Liver (tissue), 9 donors: ENCODE measurements around the gene SNX9. TPM values are rescaled to one million over a fixed set of nuclear protein-coding genes. Genes with fewer than 3 reads are reported as not detected.

Source experiments
- DNase-seq: peaks from one replicate; pipeline ENCODE4 v3.0.0-alpha.2; 2017; ENCODE audit warnings: low spot score
- H3K27ac ChIP-seq, 2 donors: one replicate each; pipeline ENCODE4 v1.7.0; 2013; ENCODE audit warnings: inconsistent platforms in 2 of 2, low read length in 2 of 2, control low read depth in 1 of 2, low read depth in 1 of 2, mild to moderate bottlenecking in 1 of 2
- H3K27me3 ChIP-seq, 4 donors: one replicate each; pipeline versions ENCODE4 v1.6.1 to v1.7.0; 2013; ENCODE audit warnings: low read length in 3 of 4, inconsistent platforms in 1 of 4, mild to moderate bottlenecking in 1 of 4, moderate library complexity in 1 of 4; ENCODE audit not compliant: control insufficient read depth in 4 of 4, insufficient read depth in 4 of 4
- H3K36me3 ChIP-seq, 4 donors: one replicate each; pipeline versions ENCODE4 v1.6.1 to v1.7.0; 2013; ENCODE audit warnings: low read length in 3 of 4, mild to moderate bottlenecking in 3 of 4, low read depth in 1 of 4, moderate library complexity in 1 of 4; ENCODE audit not compliant: control insufficient read depth in 4 of 4, insufficient read depth in 3 of 4
- H3K4me1 ChIP-seq, 4 donors: one replicate each; pipeline versions ENCODE4 v1.6.1 to v1.7.0; 2013; ENCODE audit warnings: low read length in 3 of 4, mild to moderate bottlenecking in 3 of 4, moderate library complexity in 1 of 4; ENCODE audit not compliant: control insufficient read depth in 4 of 4, insufficient read depth in 4 of 4
- H3K4me3 ChIP-seq, 3 donors: one replicate each; pipeline versions ENCODE4 v1.6.1 to v1.7.0; 2013; ENCODE audit warnings: low read length in 3 of 3, control low read depth in 1 of 3, low read depth in 1 of 3, mild to moderate bottlenecking in 1 of 3
- H3K9ac ChIP-seq, 2 donors: one replicate each; pipeline ENCODE4 v1.7.0; 2013; ENCODE audit warnings: low read length in 2 of 2, mild to moderate bottlenecking in 2 of 2, moderate library complexity in 2 of 2, control low read depth in 1 of 2, low read depth in 1 of 2
- H3K9me3 ChIP-seq, 4 donors: one replicate each; pipeline versions ENCODE4 v1.6.1 to v1.7.0; 2013; ENCODE audit warnings: low read length in 3 of 4; ENCODE audit not compliant: control insufficient read depth in 4 of 4
- CTCF ChIP-seq: fragments of 150-350 bp; IDR thresholded peaks from 2 replicates; pipeline ENCODE4 v1.5.1; 2017; ENCODE audit warnings: improper control_type of control experiment, low read depth, low read length; ENCODE audit not compliant: missing input control
- FOXA1 ChIP-seq: IDR thresholded peaks from 2 replicates; pipeline ENCODE4 v1.6.1; 2016; ENCODE audit warnings: antibody characterized with exemption
- JUND ChIP-seq, 2 donors: IDR thresholded peaks; 2 replicates each; pipeline ENCODE4 v1.6.1; 2016; ENCODE audit warnings: antibody characterized with exemption in 2 of 2
- NR2F2 ChIP-seq: IDR thresholded peaks from 2 replicates; pipeline ENCODE4 v1.6.1; 2016; ENCODE audit warnings: antibody characterized with exemption
- RAD21 ChIP-seq, 2 donors: IDR thresholded peaks; 2 replicates each; pipeline ENCODE4 v1.6.1; 2016; ENCODE audit warnings: antibody characterized with exemption in 2 of 2, mild to moderate bottlenecking in 2 of 2
- SP1 ChIP-seq: IDR thresholded peaks from 2 replicates; pipeline ENCODE4 v1.6.1; 2018; ENCODE audit warnings: antibody characterized with exemption, mild to moderate bottlenecking
- WGBS: extraction: QIAGEN DNeasy Blood & Tissue Kit; methylation state at CpG from one replicate; pipeline ENCODE4 v1.1.7; 2013; 5-methylcytosine and 5-hydroxymethylcytosine counted together
- polyA plus RNA-seq, 2 donors: library from polyadenylated mRNA; stranded (reverse) in 1 of 2; unstranded in 1 of 2; fragments of 200-250 nt in 1 of 2; fragments of >200 nt in 1 of 2; fragmentation: Nextera tagmentation in 1 of 2; extraction: Ambion mirVana in 1 of 2; gene quantifications; one replicate each; pipeline versions ENCODE4 v1.2.1 to v1.2.3, GENCODE V29; 2013 to 2015
- total RNA-seq, 2 donors: library from RNA; depleted of rRNA; stranded (reverse); fragments of >200 nt; gene quantifications; one replicate each; pipeline ENCODE4 v1.2.3, GENCODE V29; 2014
- TF ChIP-seq, protein P1 (sequence below): IDR thresholded peaks from 2 replicates; pipeline ENCODE4 v1.6.1; 2016; ENCODE audit warnings: antibody characterized with exemption
- TF ChIP-seq, protein P2 (sequence below): IDR thresholded peaks from 2 replicates; pipeline ENCODE4 v1.6.1; 2016; ENCODE audit warnings: antibody characterized with exemption
- donor health status: healthy.
- donor health status: healthy.
- donor health status: healthy.
- donor health status: healthy.
- donor health status: healthy.

The SNX9 gene
- total and polyA plus RNA-seq, 4 donors, result 16.4 to 31.0 (median 22.3) TPM

- TF ChIP-seq, protein P1, sequence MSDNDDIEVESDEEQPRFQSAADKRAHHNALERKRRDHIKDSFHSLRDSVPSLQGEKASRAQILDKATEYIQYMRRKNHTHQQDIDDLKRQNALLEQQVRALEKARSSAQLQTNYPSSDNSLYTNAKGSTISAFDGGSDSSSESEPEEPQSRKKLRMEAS, result no peak
- TF ChIP-seq NR2F2 (no peak), RAD21 (IDR thresholded peaks at IDR 0.05) (no peak)
- Histone ChIP-seq H3K9me3 (no peaks in the 10 kb centered on the region), H3K36me3 (peaks cover 0 to 13% (median 11%) of the 10 kb centered on the region in 4 donors), H3K9ac (no peak overlapping the region), H3K4me3 (no peak overlapping the region), H3K4me1 (peaks cover 0 to 1% (median 0%) of the 10 kb centered on the region in 4 donors), H3K27me3 (no peaks in the 10 kb centered on the region), H3K27ac (no peak overlapping the region)
- DNase-seq, result no peak
- WGBS, result 92% methylated on average over 9 of the region's 9 CpGs
Measured at GRCh38 chr6:157891544-157892362, 68.7 kb downstream of the SNX9 start.

DNA sequence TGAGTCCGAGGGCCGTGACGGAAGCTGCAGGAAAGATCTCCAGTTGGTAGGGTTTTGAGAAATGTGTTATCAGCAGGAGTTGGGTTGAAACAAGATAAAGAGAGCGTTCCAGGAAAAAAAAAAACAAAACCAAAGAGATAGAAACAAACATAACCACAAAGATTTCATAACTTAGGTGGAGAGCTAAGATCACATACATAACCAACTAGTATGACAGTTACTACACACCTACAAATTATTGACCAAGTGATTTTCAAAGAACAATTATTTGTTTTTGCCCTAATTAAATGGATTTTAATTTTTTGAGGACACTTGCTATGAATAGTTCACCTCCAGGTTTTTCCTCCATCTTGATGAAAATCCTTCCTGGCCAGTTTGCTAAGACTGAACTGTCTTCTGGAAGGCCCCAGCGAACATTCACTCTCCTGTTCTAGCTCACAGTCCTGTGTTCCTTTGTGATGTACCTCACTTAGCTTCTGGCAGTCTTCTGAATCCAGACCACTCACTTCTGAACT, 69.4 kb downstream of the SNX9 start:
- Histone ChIP-seq H3K36me3 (peaks cover 3 to 15% (median 12%) of the 10 kb centered on the region in 4 donors), H3K27me3 (no peaks in the 10 kb centered on the region), H3K4me1 (peaks cover 0 to 1% (median 0%) of the 10 kb centered on the region in 4 donors), H3K9ac (no peak overlapping the region), H3K9me3 (no peaks in the 10 kb centered on the region), H3K27ac (no peak overlapping the region), H3K4me3 (no peak overlapping the region)
- TF ChIP-seq JUND (IDR thresholded peaks at IDR 0.05) (no peak), CTCF (no peak), SP1 (no peak)
- WGBS, result 78% methylated on average over 5 of the region's 5 CpGs
- no peak for DNase-seq

- TF ChIP-seq CTCF (no peak), RAD21 (IDR thresholded peaks at IDR 0.05) (no peak), FOXA1 (no peak)
- TF ChIP-seq, protein P2, sequence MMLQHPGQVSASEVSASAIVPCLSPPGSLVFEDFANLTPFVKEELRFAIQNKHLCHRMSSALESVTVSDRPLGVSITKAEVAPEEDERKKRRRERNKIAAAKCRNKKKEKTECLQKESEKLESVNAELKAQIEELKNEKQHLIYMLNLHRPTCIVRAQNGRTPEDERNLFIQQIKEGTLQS, result no peak
- Histone ChIP-seq H3K4me3 (no peak overlapping the region), H3K27me3 (no peaks in the 10 kb centered on the region), H3K9ac (no peak overlapping the region), H3K36me3 (peaks cover 3 to 15% (median 7%) of the 10 kb centered on the region in 4 donors), H3K4me1 (peaks cover 0 to 1% (median 0%) of the 10 kb centered on the region in 4 donors), H3K27ac (no peak overlapping the region), H3K9me3 (no peaks in the 10 kb centered on the region)
- DNase-seq, result no peak
- 96% methylated on average over 4 of the region's 4 CpGs for WGBS
Measured at GRCh38 chr6:157893238-157893637, 70.2 kb downstream of the SNX9 start.
